GM23338 (cell line): Measurements from ENCODE around the gene PDE4D.

Source experiments
- CREB1 ChIP-seq: fragments of 250-450 bp; sonication (Bioruptor Pico); IDR thresholded peaks from 2 replicates; pipeline ENCODE4 v1.5.0; 2020; ENCODE audit warnings: low read depth, mild to moderate bottlenecking, moderate library complexity
- CTCF ChIP-seq, 2 experiments: fragments of 200-600 bp in 1 of 2; sonication (generic) in 1 of 2; conservative IDR thresholded peaks; 2 replicates each; pipeline versions ENCODE4 v1.5.1 to v1.6.1; 2016 to 2017; ENCODE audit warnings: antibody characterized with exemption in 2 of 2, low read depth in 2 of 2, mild to moderate bottlenecking in 2 of 2, moderate library complexity in 1 of 2
- EZH2 ChIP-seq: fragments of 200-600 bp; sonication (generic); IDR thresholded peaks from one replicate; pipeline ENCODE4 v1.8.0; 2017; ENCODE audit warnings: antibody characterized with exemption, mild to moderate bottlenecking, low read depth; ENCODE audit not compliant: unreplicated experiment
- EZH2phosphoT487 ChIP-seq: fragments of 200-600 bp; sonication (generic); IDR thresholded peaks from one replicate; pipeline ENCODE4 v1.8.1; 2018; ENCODE audit warnings: antibody characterized with exemption; ENCODE audit not compliant: unreplicated experiment
- JUNB ChIP-seq: IDR thresholded peaks from one replicate; pipeline ENCODE4 v1.6.1; 2016; ENCODE audit warnings: antibody characterized with exemption; ENCODE audit not compliant: unreplicated experiment
- POLR2AphosphoS5 ChIP-seq: IDR thresholded peaks from 2 replicates; pipeline ENCODE4 v1.6.1; 2016; ENCODE audit warnings: antibody characterized with exemption, low read depth
- REST ChIP-seq: IDR thresholded peaks from one replicate; pipeline ENCODE4 v1.6.1; 2018; ENCODE audit warnings: antibody characterized with exemption; ENCODE audit not compliant: unreplicated experiment
- ZNF114 ChIP-seq: fragments of 250-450 bp; sonication (Bioruptor Pico); IDR thresholded peaks from 2 replicates; pipeline ENCODE4 v1.5.0; 2020; ENCODE audit warnings: mild to moderate bottlenecking, moderate library complexity

- TF ChIP-seq CTCF (conservative IDR thresholded peaks at IDR 0.05; ENCODE audit: low read depth in 2 of 2), result no peak
- no peak for TF ChIP-seq EZH2
- no peak for TF ChIP-seq EZH2phosphoT487
- TF ChIP-seq JUNB, result no peak
- TF ChIP-seq REST, result no peak
- no peak for TF ChIP-seq CREB1 (CRISPR knock-in tag)
- TF ChIP-seq ZNF114 (CRISPR knock-in tag), result no peak
- no peak for TF ChIP-seq POLR2AphosphoS5
Observed at GRCh38 chr5:59088546-59088945, 805.0 kb downstream of the PDE4D start.
